Breast epithelium (tissue), 4 donors: ENCODE measurements around the gene ETS2. TPM values are rescaled to one million over a fixed set of nuclear protein-coding genes. Genes with fewer than 3 reads are reported as not detected.

Source experiments
- DNase-seq, 2 donors: peaks; one replicate each; pipeline ENCODE4 v3.0.0-alpha.2; 2019; ENCODE audit warnings: low spot score in 2 of 2
- H3K27ac ChIP-seq, 2 donors: fragments of 200-600 bp; sonication (generic) in 1 of 2; one replicate each; pipeline ENCODE4 v1.5.1; 2016 to 2019; ENCODE audit warnings: mild to moderate bottlenecking in 1 of 2
- H3K27me3 ChIP-seq, 2 donors: fragments of 200-600 bp; sonication (generic) in 1 of 2; one replicate each; pipeline versions ENCODE4 v1.5.1 to v1.6.0; 2017 to 2019; ENCODE audit warnings: control low read depth in 1 of 2, mild to moderate bottlenecking in 1 of 2
- H3K36me3 ChIP-seq: fragments of 200-600 bp; one replicate; pipeline ENCODE4 v1.5.1; 2019
- H3K4me1 ChIP-seq, 2 donors: fragments of 200-600 bp; sonication (generic); one replicate each; pipeline ENCODE4 v1.5.1; 2016 to 2019; ENCODE audit warnings: control low read depth in 1 of 2
- H3K4me3 ChIP-seq, 3 donors: fragments of 200-600 bp; sonication (generic); 1 replicate in 2 of 3; 2 replicates in 1 of 3; pipeline ENCODE4 v1.5.1; 2016 to 2019; ENCODE audit warnings: mild to moderate bottlenecking in 3 of 3, moderate library complexity in 2 of 3
- H3K9me3 ChIP-seq, 2 donors: fragments of 200-600 bp; sonication (generic) in 1 of 2; one replicate each; pipeline ENCODE4 v1.5.1; 2016 to 2019; ENCODE audit warnings: control low read depth in 1 of 2
- CTCF ChIP-seq, 3 donors: fragments of 450-650 bp; IDR thresholded peaks; one replicate each; pipeline ENCODE4 v1.5.1; 2016 to 2017; ENCODE audit warnings: antibody characterized with exemption in 3 of 3, mild to moderate bottlenecking in 3 of 3, moderate library complexity in 3 of 3
- POLR2A ChIP-seq: fragments of 450-650 bp; IDR thresholded peaks from one replicate; pipeline ENCODE4 v1.6.1; 2016; ENCODE audit warnings: antibody characterized with exemption, mild to moderate bottlenecking, moderate library complexity
- POLR2AphosphoS5 ChIP-seq, 3 donors: sonication (generic); formaldehyde crosslinking; IDR thresholded peaks; one replicate each; pipeline ENCODE4 v1.6.1; 2017; ENCODE audit warnings: antibody characterized with exemption in 3 of 3
- intact Hi-C: fragments of 100-400 bp; cut with DNase I; formaldehyde crosslinking; loops from one replicate; pipeline ENCODE4 v1.15.1; 2023; ENCODE audit warnings: low total_unique reads
- total RNA-seq, 3 donors: library from RNA; depleted of rRNA; stranded (reverse); fragments of >200 nt; gene quantifications; one replicate each; pipeline ENCODE4 v1.1.0, GENCODE V29; 2016

The ETS2 gene
- total RNA-seq, 3 donors from 2014 or later, result 48.0 to 60.0 (median 57.5) TPM

- DNase-seq, result no peak
- Histone ChIP-seq H3K4me3 (no peak overlapping the region), H3K36me3 (no peaks in the 10 kb centered on the region), H3K4me1 (no peaks in the 10 kb centered on the region), H3K27me3 (no peaks in the 10 kb centered on the region), H3K9me3 (no peaks in the 10 kb centered on the region), H3K27ac (no peak overlapping the region)
- no peak for TF ChIP-seq POLR2A
- TF ChIP-seq POLR2AphosphoS5 (IDR thresholded peaks at IDR 0.05), result no peak
- no peak for TF ChIP-seq CTCF (IDR thresholded peaks at IDR 0.05)
- intact Hi-C loops, result no loop called here
Observed at GRCh38 chr21:38838598-38839327, 33.0 kb downstream of the ETS2 start.

- Histone ChIP-seq H3K4me3 (no peak overlapping the region), H3K4me1 (no peaks in the 10 kb centered on the region), H3K27me3 (no peaks in the 10 kb centered on the region), H3K36me3 (no peaks in the 10 kb centered on the region), H3K9me3 (no peaks in the 10 kb centered on the region), H3K27ac (no peak overlapping the region)
- no peak for TF ChIP-seq POLR2A
- no peak for TF ChIP-seq POLR2AphosphoS5 (IDR thresholded peaks at IDR 0.05)
- no peak for TF ChIP-seq CTCF (IDR thresholded peaks at IDR 0.05)
- intact Hi-C loops, result no loop called here
- DNase-seq, result no peak
Observed at GRCh38 chr21:38839328-38840286, 33.9 kb downstream of the ETS2 start.

- Histone ChIP-seq H3K27me3 (no peaks in the 10 kb centered on the region), H3K4me1 (no peaks in the 10 kb centered on the region), H3K27ac (no peak overlapping the region), H3K9me3 (no peaks in the 10 kb centered on the region), H3K4me3 (no peak overlapping the region), H3K36me3 (no peaks in the 10 kb centered on the region)
- no peak for DNase-seq
- intact Hi-C loops, result no loop called here
- TF ChIP-seq POLR2AphosphoS5 (IDR thresholded peaks at IDR 0.05), result no peak
- TF ChIP-seq POLR2A, result no peak
- no peak for TF ChIP-seq CTCF (IDR thresholded peaks at IDR 0.05)
Observed at GRCh38 chr21:38840456-38841300, 34.9 kb downstream of the ETS2 start.

- H3K27me3 ChIP-seq, result no peaks in the 10 kb centered on the region
- H3K4me1 ChIP-seq, result no peaks in the 10 kb centered on the region
- intact Hi-C loops, result no loop called here
- H3K4me3 ChIP-seq, result no peak overlapping the region
- no peaks in the 10 kb centered on the region for H3K36me3 ChIP-seq
- no peaks in the 10 kb centered on the region for H3K9me3 ChIP-seq
- no peak for DNase-seq
- TF ChIP-seq POLR2A (no peak), CTCF (IDR thresholded peaks at IDR 0.05) (no peak), POLR2AphosphoS5 (IDR thresholded peaks at IDR 0.05) (no peak)
- H3K27ac ChIP-seq, result no peak overlapping the region
Observed at GRCh38 chr21:38841472-38841871, 35.7 kb downstream of the ETS2 start.
